Upper lobe of right lung (tissue), 1 donor: ENCODE measurements around the gene TRPM1. TPM values are rescaled to one million over a fixed set of nuclear protein-coding genes. Genes with fewer than 3 reads are reported as not detected.

Experiments
- ATAC-seq: fragments of 200-7000 bp; cut with Tn5 transposase; one replicate; pipeline ENCODE4 v1.9.1; 2020; ENCODE audit warnings: mild to moderate bottlenecking, moderate library complexity
- DNase-seq: peaks from one replicate; pipeline ENCODE4 v3.0.0-alpha.2; 2020
- H3K27ac ChIP-seq: fragments of 200-600 bp; one replicate; pipeline ENCODE4 v1.8.0; 2022
- H3K27me3 ChIP-seq: fragments of 200-600 bp; one replicate; pipeline ENCODE4 v1.8.0; 2022; ENCODE audit warnings: mild to moderate bottlenecking
- H3K36me3 ChIP-seq: fragments of 200-600 bp; one replicate; pipeline ENCODE4 v1.8.0; 2022
- H3K4me1 ChIP-seq: fragments of 200-600 bp; one replicate; pipeline ENCODE4 v1.8.0; 2022
- H3K4me3 ChIP-seq: fragments of 200-600 bp; one replicate; pipeline ENCODE4 v1.8.0; 2022; ENCODE audit warnings: mild to moderate bottlenecking
- H3K9me3 ChIP-seq: fragments of 200-600 bp; one replicate; pipeline ENCODE4 v1.8.0; 2022
- intact Hi-C: fragments of 100-400 bp; cut with DNase I; formaldehyde crosslinking; loops from one replicate; pipeline ENCODE4 v1.11.0; 2022
- total RNA-seq: library from RNA; stranded (reverse); fragmentation: NEBNext Ultra II Directional; extraction: Animal tissue kit (Norgen Biotek cat#: 25700); gene quantifications from one replicate; pipeline ENCODE4 v1.2.1, GENCODE V29; 2021
- TF ChIP-seq, protein P1 (sequence below): fragments of 200-600 bp; IDR thresholded peaks from one replicate; pipeline ENCODE4 v1.8.0; 2022; ENCODE audit warnings: antibody characterized with exemption
- donor health status: DM: no; HTN: yes; CAD: no; lungs with severe emphysema.

The TRPM1 gene
- total RNA-seq, 1 donor from 2014 or later = not detected

DNA sequence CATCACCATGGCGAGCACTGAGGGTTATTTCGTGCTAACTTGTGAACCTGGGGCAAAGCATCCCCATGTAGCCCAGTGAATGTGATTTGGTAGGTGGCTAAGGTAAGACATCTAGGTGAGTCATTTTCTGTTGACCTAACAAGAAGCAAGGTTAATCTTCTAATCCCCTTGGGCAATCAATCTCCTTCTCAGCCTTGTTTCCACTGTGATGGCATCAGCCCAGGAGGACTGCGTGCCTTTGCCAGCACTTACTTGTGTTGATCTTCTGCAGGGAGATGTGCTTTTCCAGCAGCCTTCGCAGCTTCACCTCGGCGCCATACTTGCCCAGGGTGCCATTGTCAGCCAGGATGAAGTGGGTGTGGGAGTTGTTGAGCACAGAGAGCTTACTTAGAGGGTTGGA lies 35.7 kb downstream of the TRPM1 start:
- DNase-seq = no peak
- ATAC-seq = no peak
- no peaks in the 10 kb centered on the region for H3K4me1 ChIP-seq
- H3K36me3 ChIP-seq = no peaks in the 10 kb centered on the region
- no peak overlapping the region for H3K27ac ChIP-seq
- TF ChIP-seq, protein P1, sequence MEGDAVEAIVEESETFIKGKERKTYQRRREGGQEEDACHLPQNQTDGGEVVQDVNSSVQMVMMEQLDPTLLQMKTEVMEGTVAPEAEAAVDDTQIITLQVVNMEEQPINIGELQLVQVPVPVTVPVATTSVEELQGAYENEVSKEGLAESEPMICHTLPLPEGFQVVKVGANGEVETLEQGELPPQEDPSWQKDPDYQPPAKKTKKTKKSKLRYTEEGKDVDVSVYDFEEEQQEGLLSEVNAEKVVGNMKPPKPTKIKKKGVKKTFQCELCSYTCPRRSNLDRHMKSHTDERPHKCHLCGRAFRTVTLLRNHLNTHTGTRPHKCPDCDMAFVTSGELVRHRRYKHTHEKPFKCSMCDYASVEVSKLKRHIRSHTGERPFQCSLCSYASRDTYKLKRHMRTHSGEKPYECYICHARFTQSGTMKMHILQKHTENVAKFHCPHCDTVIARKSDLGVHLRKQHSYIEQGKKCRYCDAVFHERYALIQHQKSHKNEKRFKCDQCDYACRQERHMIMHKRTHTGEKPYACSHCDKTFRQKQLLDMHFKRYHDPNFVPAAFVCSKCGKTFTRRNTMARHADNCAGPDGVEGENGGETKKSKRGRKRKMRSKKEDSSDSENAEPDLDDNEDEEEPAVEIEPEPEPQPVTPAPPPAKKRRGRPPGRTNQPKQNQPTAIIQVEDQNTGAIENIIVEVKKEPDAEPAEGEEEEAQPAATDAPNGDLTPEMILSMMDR = no peak
- no peaks in the 10 kb centered on the region for H3K27me3 ChIP-seq
- intact Hi-C loops = no loop called here
- no peak overlapping the region for H3K4me3 ChIP-seq
- H3K9me3 ChIP-seq = no peaks in the 10 kb centered on the region

DNA sequence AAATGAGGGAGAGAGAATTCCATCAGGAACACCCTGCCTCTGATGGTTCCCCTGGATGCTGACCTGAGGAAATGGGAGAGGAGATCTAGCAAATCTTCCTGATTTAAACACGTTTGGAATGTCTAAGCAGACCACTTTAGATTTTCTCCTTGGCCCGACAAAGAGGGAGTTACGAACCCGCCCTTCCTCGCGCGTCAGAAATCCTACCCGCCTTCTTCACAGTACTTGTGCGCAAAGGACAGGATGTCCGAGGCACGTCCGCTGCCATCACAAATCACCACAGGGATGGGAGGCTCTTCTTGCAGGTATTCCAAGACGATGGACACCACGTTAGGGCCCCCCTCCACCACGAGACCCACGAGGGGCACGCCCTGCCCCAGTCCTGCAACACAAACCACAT lies 38.6 kb downstream of the TRPM1 start:
- Histone ChIP-seq H3K27ac (no peak overlapping the region), H3K4me3 (no peak overlapping the region), H3K36me3 (no peaks in the 10 kb centered on the region), H3K27me3 (no peaks in the 10 kb centered on the region), H3K9me3 (no peaks in the 10 kb centered on the region), H3K4me1 (no peaks in the 10 kb centered on the region)
- DNase-seq (no peak), ATAC-seq (no peak)
- TF ChIP-seq, protein P1 = no peak
- intact Hi-C loops = no loop called here

DNA sequence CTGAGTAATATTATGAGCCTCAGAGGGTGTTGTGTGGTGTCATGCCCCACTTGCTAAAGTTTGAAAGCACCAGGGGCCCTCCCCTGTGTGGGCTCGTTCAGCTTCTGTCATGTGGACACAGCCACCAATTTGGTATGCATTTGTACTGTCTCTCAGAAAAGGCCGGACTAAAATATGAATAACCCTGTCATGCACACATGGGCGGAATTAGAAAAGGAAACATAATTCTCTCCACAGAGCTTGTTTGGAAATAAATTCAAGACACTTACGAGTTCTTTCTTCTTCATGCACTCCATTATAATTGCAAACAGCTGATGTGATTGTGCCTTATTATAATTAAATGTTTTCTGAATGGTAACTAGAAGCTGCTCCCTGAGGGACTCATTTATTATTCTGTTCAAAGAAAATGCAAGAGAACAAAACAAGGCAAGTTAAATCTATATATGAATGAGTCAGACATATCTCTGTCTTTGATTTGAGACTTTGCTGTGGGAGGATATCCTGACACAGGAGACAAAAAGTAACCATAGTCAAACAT lies 39.1 kb downstream of the TRPM1 start:
- H3K4me1 ChIP-seq = no peaks in the 10 kb centered on the region
- no peaks in the 10 kb centered on the region for H3K36me3 ChIP-seq
- no peaks in the 10 kb centered on the region for H3K27me3 ChIP-seq
- H3K27ac ChIP-seq = no peak overlapping the region
- H3K4me3 ChIP-seq = no peak overlapping the region
- no peak for DNase-seq
- TF ChIP-seq, protein P1 = no peak
- intact Hi-C loops = no loop called here
- ATAC-seq = no peak
- no peaks in the 10 kb centered on the region for H3K9me3 ChIP-seq

DNA sequence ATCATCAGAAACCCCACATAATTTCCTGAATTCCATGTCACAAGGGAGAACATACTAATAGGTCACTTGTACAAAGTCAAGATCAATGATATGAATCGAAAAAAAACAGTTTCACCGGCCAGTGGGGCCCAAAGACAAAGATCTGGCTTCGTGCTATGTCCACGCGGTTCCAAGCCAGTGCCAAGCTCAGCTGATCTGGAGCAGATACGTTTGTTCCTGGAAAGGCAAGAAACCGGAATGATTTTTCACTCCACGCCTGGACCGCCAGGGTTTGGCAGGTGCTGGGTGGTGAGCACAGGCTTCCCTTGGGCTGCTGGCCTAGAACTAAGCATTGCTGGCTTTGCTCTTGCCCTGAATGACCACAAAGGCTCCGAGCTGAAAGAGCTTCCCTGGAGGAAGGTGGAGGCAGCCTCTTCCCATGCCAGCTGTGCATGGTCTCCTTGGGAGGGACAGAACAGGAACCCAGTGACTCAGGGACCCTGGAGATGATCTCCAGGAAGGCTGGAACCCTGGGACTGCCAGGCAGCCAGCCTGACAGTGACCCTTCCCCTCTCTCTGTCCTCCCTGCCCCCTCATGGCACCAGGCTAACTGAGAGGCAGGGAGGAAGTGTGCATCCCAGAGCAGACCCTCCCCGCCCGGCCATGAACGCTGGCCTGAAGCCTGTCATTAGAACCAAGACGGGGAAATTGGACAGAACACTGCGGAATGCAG lies 40.9 kb downstream of the TRPM1 start:
- no peak overlapping the region for H3K27ac ChIP-seq
- no peak for DNase-seq
- TF ChIP-seq, protein P1 = no peak
- no peaks in the 10 kb centered on the region for H3K4me1 ChIP-seq
- no peaks in the 10 kb centered on the region for H3K9me3 ChIP-seq
- no peaks in the 10 kb centered on the region for H3K36me3 ChIP-seq
- intact Hi-C loops = no loop called here
- H3K27me3 ChIP-seq = no peaks in the 10 kb centered on the region
- H3K4me3 ChIP-seq = no peak overlapping the region
- peak; percentile 15 for ATAC-seq

DNA sequence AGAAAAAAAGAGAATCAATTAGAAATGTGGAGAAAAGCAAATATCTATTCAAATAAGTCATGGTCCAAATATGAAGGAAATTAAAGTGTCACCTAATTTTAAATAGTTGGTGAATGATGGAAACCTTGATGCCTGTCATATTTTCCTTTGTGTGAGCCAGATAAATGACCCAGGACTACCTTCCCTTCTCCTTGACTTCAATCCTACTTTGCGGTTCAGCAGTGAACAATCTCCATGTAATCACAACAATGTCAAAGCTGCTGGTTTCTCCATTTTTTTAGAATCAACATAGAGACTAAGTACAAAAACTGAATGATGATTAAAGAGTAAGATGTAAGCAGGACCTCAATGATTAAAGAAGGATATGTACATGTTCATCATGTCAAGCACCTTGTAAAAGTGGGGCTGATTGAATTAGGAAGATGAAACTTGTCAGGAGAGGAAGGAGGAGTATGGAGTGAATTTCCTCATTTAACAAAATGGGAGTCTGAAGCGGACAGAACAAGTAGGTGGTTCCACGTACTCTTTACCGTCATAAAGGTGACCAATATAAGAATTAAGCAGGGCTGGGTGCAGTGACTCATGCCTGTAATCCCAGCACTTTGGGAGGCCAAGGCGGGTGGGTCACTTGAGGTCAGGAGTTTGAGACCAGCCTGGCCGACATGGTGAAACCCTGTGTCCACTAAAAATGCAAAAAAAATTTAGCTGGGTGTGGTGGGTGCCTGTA lies 43.1 kb downstream of the TRPM1 start:
- intact Hi-C loops = no loop called here
- DNase-seq (no peak), ATAC-seq (no peak)
- H3K27ac ChIP-seq = no peak overlapping the region
- TF ChIP-seq, protein P1 = no peak
- H3K36me3 ChIP-seq = no peaks in the 10 kb centered on the region
- H3K9me3 ChIP-seq = no peaks in the 10 kb centered on the region
- H3K27me3 ChIP-seq = no peaks in the 10 kb centered on the region
- no peak overlapping the region for H3K4me3 ChIP-seq
- no peaks in the 10 kb centered on the region for H3K4me1 ChIP-seq
